ENCODE measurements around the gene CYP21A2.

- TF ChIP-seq ZFP30 (CRISPR knock-in tag; IDR thresholded peaks at IDR 0.05): no peak
- no peak for TF ChIP-seq RARB (CRISPR knock-in tag; IDR thresholded peaks at IDR 0.05)
- TF ChIP-seq, protein P1, sequence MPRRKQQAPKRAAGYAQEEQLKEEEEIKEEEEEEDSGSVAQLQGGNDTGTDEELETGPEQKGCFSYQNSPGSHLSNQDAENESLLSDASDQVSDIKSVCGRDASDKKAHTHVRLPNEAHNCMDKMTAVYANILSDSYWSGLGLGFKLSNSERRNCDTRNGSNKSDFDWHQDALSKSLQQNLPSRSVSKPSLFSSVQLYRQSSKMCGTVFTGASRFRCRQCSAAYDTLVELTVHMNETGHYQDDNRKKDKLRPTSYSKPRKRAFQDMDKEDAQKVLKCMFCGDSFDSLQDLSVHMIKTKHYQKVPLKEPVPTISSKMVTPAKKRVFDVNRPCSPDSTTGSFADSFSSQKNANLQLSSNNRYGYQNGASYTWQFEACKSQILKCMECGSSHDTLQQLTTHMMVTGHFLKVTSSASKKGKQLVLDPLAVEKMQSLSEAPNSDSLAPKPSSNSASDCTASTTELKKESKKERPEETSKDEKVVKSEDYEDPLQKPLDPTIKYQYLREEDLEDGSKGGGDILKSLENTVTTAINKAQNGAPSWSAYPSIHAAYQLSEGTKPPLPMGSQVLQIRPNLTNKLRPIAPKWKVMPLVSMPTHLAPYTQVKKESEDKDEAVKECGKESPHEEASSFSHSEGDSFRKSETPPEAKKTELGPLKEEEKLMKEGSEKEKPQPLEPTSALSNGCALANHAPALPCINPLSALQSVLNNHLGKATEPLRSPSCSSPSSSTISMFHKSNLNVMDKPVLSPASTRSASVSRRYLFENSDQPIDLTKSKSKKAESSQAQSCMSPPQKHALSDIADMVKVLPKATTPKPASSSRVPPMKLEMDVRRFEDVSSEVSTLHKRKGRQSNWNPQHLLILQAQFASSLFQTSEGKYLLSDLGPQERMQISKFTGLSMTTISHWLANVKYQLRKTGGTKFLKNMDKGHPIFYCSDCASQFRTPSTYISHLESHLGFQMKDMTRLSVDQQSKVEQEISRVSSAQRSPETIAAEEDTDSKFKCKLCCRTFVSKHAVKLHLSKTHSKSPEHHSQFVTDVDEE (CRISPR knock-in tag; IDR thresholded peaks at IDR 0.05): no peak
- TF ChIP-seq GLIS3 (CRISPR knock-in tag; IDR thresholded peaks at IDR 0.05): no peak
- no peak for TF ChIP-seq CSRNP3 (CRISPR knock-in tag; IDR thresholded peaks at IDR 0.05)
- TF ChIP-seq ZFP3 (CRISPR knock-in tag; IDR thresholded peaks at IDR 0.05): no peak
- no peak for TF ChIP-seq ZNF70 (CRISPR knock-in tag; IDR thresholded peaks at IDR 0.05)
- no peak for TF ChIP-seq TOX (CRISPR knock-in tag; IDR thresholded peaks at IDR 0.05; ENCODE audit: borderline replicate concordance)
- TF ChIP-seq PATZ1 (CRISPR knock-in tag; IDR thresholded peaks at IDR 0.05; ENCODE audit: borderline replicate concordance): no peak
- TF ChIP-seq ISL1 (CRISPR knock-in tag; IDR thresholded peaks at IDR 0.05): no peak
- TF ChIP-seq CREB5 (CRISPR knock-in tag; IDR thresholded peaks at IDR 0.05; ENCODE audit: low read depth): no peak
- TF ChIP-seq POU6F1 (CRISPR knock-in tag; IDR thresholded peaks at IDR 0.05; ENCODE audit: borderline replicate concordance, low read depth): no peak
- no peak for TF ChIP-seq ZNF565 (CRISPR knock-in tag; conservative IDR thresholded peaks at IDR 0.05; ENCODE audit: low read depth)
These were observed 41.5 kb downstream of the CYP21A2 start for GRCh38 chr6:32079566-32080290.
